ENCODE results near the gene HTR3B.

DNA sequence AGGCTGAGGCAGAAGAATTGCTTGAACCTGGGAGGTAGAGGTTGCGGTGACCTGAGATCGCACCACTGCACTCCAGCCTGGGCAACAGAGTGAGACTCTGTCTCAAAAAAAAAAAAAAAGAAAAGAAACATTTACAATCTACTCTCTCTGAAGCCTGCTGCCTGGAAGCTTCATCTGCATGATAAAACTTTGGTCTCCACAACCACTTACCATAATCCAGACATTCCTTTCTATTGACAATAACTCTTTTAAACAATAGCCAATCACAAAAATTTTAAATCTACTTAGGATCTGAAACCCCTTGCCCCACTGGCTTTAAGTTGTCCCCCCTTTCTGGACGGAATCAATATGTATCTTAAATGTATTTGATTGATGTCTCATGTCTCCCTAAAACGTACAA lies 45.3 kb downstream of the HTR3B start:
- TF ChIP-seq, protein P1, sequence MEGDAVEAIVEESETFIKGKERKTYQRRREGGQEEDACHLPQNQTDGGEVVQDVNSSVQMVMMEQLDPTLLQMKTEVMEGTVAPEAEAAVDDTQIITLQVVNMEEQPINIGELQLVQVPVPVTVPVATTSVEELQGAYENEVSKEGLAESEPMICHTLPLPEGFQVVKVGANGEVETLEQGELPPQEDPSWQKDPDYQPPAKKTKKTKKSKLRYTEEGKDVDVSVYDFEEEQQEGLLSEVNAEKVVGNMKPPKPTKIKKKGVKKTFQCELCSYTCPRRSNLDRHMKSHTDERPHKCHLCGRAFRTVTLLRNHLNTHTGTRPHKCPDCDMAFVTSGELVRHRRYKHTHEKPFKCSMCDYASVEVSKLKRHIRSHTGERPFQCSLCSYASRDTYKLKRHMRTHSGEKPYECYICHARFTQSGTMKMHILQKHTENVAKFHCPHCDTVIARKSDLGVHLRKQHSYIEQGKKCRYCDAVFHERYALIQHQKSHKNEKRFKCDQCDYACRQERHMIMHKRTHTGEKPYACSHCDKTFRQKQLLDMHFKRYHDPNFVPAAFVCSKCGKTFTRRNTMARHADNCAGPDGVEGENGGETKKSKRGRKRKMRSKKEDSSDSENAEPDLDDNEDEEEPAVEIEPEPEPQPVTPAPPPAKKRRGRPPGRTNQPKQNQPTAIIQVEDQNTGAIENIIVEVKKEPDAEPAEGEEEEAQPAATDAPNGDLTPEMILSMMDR (IDR thresholded peaks at IDR 0.05): no peak
- TF ChIP-seq POLR2AphosphoS5 (IDR thresholded peaks at IDR 0.05): no peak
- TF ChIP-seq POLR2A (IDR thresholded peaks at IDR 0.05): no peak
- no peak for TF ChIP-seq EP300 (IDR thresholded peaks at IDR 0.05)

Data from upper lobe of left lung (tissue), 4 donors.